CD4-positive, alpha-beta T cell treated with Interleukin-17A for 1 hour (primary cell): Measurements from ENCODE around the gene RBMXL2.

Experiments
- DNase-seq: peaks from one replicate; pipeline ENCODE4 v3.0.0-alpha.2; 2020

Gene RBMXL2

DNA sequence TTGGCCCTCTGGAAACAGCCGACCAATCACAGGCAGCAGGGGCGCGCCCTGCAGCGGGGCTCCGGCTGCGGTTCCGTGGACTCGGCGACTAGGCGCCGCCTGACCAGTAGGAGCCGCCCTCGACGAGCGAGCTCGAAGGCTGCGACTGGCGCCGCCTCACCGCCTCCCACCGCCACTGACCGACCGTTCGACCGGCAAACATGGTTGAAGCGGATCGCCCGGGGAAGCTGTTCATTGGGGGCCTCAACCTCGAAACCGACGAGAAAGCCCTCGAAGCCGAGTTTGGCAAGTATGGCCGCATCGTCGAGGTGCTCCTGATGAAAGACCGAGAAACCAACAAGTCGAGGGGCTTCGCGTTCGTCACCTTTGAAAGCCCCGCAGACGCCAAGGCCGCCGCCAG, at the start of gene RBMXL2:
Gene RBMXL2 (plus strand): TSS at position 78 of the 400 bp plus-strand sequence. CDS start 123 bp downstream, at position 201.
- no peak for DNase-seq

DNA sequence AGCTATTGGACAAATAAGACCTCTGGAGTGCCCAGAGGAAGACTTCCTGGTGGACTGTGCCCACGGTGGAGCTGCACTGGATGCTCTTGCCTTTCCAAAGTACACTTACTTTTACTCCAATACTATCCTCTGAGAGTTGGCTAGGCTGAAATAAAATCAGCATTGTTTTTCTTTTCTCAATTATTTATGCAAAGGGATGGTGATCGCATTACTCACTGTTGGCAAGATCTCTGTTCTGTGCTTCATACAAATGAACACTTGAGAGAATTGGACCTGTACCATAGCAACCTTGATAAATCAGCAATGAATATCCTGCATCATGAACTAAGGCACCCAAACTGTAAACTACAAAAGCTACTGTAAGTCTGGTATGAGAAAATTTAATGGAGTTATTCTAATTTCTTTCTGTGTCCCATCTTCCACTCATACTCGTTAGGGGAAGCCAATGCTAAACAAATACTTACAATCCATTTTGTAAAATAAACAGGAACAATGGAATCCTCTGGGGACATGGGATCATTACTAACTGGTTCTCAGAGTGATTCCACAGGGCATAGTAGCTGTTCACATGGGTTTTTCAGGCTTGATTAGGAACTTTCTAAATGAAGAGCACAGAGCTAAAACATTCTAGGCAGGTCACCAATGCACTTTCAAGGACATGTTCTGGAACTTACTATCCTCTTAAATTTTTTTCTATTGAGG, 42.2 kb upstream of the RBMXL2 start:
- DNase-seq: no peak

DNA sequence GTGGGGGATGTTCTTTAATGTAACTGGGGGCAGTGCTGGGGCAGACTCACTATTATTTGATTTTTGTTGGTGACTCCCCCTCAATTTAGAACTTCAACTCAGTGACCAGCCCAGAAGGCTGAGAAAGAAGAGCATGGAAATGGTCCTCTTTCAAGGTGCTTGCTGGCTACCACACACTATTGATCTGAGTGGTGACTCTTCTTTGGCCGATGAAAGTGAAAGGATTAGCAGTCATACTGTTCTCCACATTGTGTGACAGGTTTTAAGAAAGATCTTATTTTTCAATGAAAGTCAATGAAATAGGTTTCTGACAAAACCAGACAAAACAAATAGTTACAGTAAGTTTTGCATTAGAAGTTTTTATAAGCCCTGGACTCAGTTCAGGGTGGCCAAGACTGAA, 38.6 kb upstream of the RBMXL2 start:
- DNase-seq: no peak

DNA sequence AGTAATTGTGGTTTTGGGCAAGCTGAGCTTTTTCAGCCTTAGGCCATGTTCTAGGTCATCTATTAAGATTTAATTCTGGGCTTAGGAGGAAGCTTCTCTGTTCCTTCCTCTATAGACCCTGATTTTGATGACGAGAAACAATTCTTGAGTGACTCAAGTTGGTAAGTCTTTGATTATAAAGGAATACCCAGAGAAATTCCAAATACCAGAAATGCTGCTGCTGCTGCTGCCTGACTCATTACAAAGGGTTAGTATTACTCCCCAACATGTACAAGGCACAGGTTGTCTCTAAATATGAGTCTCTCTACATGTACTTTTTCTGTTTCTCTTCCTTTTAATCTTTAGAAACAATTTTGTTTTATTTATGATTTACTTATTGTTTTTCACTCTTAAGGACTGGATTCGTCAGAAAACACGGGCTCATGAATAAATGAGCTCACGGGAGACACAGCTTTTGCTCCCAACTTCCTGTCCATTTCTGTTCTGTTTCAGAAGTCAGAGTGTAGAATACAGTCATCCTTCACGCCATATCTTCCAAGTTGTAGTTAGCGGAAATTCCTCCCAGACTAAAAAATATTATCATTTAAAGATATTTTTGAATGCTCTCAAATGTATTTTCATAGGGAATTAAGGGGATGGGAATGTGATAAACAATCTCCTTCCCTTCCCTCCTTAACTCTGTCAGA, 31.8 kb upstream of the RBMXL2 start:
- no peak for DNase-seq

DNA sequence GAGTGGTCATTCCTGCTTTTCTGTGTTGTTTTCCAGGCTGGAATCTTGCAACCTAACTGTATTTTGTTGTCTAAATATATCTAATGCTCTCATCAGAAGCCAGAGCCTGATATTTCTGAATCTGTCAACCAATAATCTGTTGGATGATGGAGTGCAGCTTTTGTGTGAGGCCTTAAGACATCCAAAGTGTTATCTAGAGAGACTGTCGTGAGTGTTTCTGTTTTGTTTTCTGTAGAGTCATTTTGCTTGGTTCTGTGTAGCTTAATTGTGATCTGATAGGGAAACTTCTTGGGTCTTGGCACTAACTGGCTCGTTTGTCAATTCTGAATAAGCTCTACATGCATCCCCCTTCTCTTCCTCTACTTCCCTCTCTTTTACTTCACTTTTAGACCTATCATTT, 31.2 kb upstream of the RBMXL2 start:
- DNase-seq: no peak

DNA sequence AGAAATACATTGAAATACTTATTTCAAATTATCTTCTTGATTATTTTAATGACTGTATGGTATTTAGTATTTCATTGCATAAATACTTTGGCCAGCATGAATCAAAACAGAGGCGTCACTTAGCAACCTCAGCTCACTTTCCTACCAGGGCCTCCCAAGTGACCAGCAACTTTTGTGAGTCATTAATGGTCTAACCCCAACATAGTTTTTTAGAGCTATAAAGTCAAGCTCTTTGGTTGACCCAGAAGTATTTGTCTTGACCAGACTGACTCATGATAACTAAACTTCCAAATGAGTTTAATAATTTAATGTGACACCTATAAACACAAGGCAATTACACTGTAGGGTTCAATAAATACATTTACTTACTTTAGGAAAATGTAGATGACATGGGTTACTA, 27.9 kb upstream of the RBMXL2 start:
- no peak for DNase-seq

DNA sequence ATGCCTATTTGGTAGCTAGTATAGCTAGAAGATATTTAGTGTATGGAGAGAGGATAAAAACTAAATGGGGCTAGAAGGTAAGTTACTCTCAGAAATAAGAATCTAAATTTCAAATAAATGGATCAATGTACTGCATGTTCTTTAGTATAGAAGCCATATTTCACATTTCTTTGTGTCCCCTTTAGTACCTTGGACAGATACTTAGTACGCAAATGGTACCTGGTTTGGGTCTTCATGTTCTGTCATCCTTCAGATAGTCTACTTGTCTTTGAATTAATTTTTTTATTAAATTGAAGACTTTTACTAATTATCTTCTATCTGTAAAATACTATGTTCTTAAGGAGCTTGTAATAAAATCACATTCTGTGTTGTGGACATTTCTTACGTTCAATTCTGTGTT, 26.3 kb upstream of the RBMXL2 start:
- DNase-seq: no peak

DNA sequence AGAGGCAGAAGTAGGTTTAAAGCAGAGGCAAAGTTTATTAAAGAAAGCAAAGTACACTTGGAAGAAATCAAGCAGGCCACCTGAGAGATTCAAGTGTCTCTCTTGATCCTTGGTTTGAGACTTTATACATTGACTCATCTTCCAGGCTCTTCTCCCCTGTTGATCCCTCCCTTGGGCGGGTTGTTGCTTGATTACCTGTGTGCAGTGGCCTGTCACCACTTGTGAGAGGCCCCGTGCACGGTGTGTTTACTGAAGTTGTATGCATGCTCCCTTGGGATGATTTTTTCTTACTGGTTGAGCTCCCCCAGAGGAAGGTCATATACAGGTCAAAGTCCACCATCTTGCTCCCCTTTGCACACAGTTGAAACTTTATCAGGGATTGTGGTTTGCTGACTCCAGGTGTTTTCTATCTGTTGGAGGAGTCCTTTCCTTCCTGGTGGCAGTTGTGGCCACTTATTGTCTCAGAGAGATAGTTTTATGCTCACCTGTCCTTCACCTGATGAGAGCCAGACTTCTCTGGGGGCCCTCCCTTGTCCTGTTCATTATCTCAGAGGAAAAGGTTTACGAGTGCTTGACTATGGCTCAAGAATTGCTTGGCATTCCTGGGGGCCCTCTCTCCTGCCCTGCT, 16.3 kb upstream of the RBMXL2 start:
- no peak for DNase-seq

DNA sequence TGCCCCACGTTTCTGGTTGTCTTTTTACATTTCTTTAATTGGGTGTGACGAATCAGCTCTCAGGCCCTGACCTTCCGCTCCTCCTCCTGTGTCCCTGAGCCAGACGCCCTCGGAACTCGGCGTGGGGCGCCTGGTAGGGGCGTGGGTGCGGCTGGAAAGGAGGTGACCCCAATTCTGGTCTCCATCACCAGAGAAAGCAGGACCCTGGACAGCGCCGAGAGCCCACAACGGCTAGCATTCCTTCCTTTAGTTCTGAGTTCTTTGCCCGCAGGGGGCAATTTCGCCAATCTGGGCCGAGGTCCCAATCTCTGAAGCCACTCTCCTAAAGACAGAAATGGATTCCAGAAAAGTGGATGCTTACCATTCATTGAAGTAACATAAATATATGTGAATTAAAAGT, 11.7 kb upstream of the RBMXL2 start:
- no peak for DNase-seq

DNA sequence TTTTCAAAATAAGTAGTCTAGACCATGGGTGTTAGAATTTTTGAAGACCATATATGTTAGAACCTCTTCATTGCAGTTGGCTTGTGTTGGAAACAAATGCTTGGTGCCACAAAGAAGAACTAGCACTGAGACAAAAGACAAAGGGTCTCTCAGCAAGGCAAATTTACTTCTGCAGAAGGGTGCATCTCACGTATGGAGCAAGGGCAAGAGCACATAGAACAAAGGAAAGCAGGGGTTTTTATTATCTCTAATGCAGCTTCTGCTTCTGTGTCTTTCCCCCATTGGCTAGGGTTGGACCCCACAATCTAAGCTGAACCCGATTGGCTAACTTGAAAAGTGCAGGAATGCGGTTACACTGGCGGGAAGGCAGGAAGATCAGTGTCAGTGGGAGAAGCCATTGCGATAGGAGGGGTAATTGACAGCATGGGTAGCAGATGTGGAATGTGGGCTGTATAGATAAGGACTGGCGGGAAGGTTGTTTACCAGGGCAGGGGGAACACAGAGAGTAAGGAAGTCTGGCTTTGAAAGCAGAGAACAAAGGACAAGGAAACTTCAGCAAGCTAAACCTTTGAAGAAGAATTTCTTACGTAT, 9.2 kb upstream of the RBMXL2 start:
- no peak for DNase-seq

DNA sequence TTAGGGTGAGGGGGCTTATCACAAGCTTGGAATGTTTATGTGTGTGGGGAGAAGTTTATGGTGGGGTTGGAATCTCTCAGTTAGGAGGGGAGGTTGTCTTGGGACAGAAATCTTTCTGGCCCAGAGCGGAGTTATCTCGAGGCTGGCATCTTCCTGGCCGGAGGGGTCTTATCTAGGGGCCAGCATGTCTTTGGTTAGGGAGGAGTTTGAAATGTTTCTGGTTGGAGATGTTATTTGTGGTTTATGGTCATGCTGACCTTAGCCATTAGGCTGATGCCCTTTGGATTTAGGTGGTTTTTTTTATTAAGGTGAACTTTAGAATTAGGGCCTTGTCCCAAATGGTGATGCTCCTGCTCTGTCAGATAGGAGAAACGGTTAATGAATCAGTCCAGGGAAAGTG, 7.9 kb upstream of the RBMXL2 start:
- DNase-seq: no peak

DNA sequence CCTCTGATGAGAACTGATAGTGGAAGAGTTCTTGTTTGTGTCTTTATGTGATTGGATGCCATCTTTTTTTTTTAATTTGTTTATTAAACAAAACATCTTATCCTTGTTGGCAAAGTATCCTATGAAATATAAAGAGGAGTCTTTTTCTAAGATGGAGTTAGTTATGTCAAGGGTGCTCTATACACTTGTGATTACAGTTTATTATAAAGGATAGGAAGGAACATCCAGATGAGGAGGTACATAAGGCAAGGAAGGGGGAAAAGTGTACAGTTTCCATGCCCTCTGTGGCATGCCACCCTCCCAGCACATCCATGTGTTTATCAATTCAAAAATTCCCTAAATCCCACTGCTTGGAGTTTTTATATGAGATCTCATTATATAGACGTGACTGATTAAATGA, 7.4 kb upstream of the RBMXL2 start:
- no peak for DNase-seq

DNA sequence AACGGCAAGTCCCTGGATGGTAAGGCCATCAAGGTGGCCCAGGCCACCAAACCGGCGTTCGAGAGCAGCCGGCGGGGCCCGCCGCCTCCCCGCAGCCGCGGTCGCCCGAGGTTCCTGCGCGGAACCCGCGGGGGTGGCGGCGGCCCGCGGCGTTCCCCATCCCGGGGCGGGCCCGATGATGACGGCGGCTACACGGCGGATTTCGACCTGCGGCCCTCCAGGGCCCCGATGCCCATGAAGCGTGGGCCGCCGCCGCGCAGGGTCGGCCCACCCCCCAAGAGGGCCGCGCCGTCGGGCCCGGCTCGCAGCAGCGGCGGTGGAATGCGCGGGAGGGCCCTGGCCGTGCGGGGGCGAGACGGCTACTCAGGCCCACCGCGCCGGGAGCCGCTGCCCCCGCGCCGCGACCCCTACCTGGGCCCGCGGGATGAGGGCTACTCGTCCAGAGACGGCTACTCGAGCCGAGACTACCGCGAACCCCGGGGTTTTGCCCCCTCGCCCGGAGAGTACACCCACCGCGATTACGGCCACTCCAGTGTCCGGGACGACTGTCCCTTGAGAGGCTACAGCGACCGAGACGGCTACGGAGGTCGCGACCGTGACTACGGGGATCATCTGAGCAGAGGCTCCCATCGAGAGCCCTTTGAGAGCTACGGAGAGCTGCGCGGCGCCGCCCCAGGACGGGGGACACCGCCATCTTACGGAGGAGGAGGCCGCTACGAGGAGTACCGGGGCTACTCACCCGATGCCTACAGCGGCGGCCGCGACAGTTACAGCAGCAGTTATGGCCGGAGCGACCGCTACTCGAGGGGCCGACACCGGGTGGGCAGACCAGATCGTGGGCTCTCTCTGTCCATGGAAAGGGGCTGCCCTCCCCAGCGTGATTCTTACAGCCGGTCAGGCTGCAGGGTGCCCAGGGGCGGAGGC, 792 bp downstream of the RBMXL2 start:
- DNase-seq: no peak

DNA sequence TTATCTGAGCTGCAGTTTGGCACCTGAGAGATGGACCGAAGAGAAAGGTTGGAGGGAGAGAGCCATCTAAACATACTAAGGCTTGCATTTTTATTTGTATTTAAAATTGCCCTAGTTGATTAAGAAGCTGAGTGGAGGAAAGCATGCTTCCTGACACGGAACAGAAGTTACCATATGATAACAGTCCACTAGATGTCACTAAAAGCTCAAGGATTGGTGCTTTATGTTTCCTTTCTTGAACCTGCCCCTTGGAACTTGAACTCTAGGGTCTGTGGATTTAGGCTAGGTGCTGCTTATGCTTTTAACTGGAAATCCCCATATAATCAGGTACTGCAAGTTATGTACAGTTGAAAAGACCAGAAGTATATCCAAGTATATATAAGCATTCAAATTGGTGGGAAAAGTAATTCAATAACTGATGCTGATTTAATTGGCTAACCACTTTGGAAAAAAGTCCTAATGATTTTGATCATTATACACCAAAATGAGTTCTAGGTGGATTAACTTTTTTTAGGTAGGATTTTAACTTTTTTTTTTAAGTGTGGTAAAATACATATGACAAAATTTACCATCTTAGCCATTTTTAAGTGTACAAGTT, 9.5 kb downstream of the RBMXL2 start:
- DNase-seq: peak; percentile 54

DNA sequence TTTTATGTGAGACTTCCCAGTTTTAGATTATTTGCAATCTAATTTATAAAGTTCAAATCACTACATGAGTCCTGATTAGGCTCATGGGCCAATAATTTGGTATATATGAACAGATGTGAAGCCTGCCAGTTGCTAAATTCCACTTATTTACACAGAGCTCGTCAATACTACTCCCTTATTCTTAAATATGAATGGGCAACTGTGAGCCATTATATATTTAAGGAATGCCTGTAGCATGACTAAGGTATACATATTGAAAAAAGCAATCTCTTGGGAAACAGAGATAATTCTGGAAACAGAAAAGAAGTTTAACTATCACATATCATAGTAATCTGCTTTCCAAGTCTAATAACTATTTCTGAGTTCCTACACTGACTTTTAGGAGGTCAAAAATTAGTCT, 27.0 kb downstream of the RBMXL2 start:
- DNase-seq: no peak

DNA sequence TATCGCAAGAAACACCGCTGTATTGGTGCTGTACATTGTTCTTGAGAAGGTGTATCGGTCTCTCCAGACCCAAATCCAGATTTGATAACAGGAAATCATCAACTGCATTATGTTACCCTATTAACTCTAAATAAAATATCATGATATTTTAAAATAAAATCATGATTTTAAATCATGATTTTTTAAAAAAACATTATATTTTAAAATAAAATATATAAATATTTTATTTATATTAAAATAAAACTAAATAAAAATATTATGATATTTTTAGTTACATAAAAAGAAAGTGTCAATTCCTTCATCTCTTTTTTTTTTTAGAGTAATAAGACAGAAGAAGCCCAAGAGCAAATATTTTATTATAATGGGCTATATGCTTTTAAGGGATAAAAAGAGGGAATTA, 27.6 kb downstream of the RBMXL2 start:
- no peak for DNase-seq

DNA sequence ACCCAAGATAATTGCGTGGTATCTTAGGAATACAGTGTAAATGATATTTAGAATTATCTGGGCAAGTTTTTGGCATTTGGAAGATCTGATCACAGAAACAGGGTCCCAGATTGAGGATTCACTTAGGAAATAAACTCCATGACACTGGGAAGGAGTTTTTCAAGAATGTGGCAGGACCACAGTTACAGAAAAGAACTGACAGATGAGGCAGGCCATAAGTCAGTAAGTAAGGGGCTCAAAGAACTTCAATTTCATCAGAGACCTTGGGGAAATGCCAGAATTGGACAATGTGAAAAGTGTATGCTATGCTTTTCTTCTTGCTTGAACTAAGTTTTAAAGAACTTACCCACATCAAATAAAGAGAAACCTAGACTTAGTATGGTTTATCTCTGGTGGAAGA, 49.3 kb downstream of the RBMXL2 start:
- no peak for DNase-seq
